SH-SY5Y (cell line): ENCODE data around the gene DLG5.

ENCODE experiments used
- GATA2 ChIP-seq: IDR thresholded peaks from 2 replicates; pipeline ENCODE4 v1.6.1; 2011; ENCODE audit warnings: mild to moderate bottlenecking, low read depth, low read length
- GATA3 ChIP-seq: IDR thresholded peaks from 2 replicates; pipeline ENCODE4 v1.6.1; 2011; ENCODE audit warnings: low read depth, mild to moderate bottlenecking, low read length, moderate library complexity

DLG5 gene

GRCh38 chr10:77849039-77849664 is 77.4 kb downstream of the DLG5 start:
- TF ChIP-seq GATA2 (no peak), GATA3 (no peak)

GRCh38 chr10:77846718-77847311 is 79.7 kb downstream of the DLG5 start:
- TF ChIP-seq GATA3 = no peak
- TF ChIP-seq GATA2 = no peak

GRCh38 chr10:77845451-77845850 is 81.1 kb downstream of the DLG5 start:
- no peak for TF ChIP-seq GATA3
- no peak for TF ChIP-seq GATA2

- no peak for TF ChIP-seq GATA3
- TF ChIP-seq GATA2 = no peak
Observed at GRCh38 chr10:77844713-77845445, 81.7 kb downstream of the DLG5 start.

- no peak for TF ChIP-seq GATA3
- no peak for TF ChIP-seq GATA2
Observed at GRCh38 chr10:77844177-77844576, 82.4 kb downstream of the DLG5 start.

- no peak for TF ChIP-seq GATA2
- no peak for TF ChIP-seq GATA3
Observed at GRCh38 chr10:77843264-77843663, 83.3 kb downstream of the DLG5 start.

- TF ChIP-seq GATA2 = no peak
Observed at GRCh38 chr10:77842652-77843212, 83.8 kb downstream of the DLG5 start.

GRCh38 chr10:77841711-77842375 is 84.7 kb downstream of the DLG5 start:
- TF ChIP-seq GATA3 (no peak), GATA2 (no peak)

- no peak for TF ChIP-seq GATA3
- no peak for TF ChIP-seq GATA2
Observed at GRCh38 chr10:77840636-77841035, 85.9 kb downstream of the DLG5 start.

GRCh38 chr10:77837925-77838595 is 88.5 kb downstream of the DLG5 start:
- TF ChIP-seq GATA2 (no peak), GATA3 (no peak)

- no peak for TF ChIP-seq GATA2
- no peak for TF ChIP-seq GATA3
Observed at GRCh38 chr10:77837248-77837924, 89.2 kb downstream of the DLG5 start.

GRCh38 chr10:77836299-77836820 is 90.2 kb downstream of the DLG5 start:
- TF ChIP-seq GATA2 = no peak
- no peak for TF ChIP-seq GATA3

GRCh38 chr10:77835669-77836086 is 90.9 kb downstream of the DLG5 start:
- TF ChIP-seq GATA3 = no peak
- TF ChIP-seq GATA2 = no peak
